Measurements from ENCODE around the gene CTNNB1.

The CTNNB1 gene

GRCh38 chr3:41267975-41268640, 68.8 kb downstream of the CTNNB1 start:
- Histone ChIP-seq H3K4me3 (ENCODE audit: low read length) (no peak overlapping the region), H3K36me3 (replicated peaks; ENCODE audit: insufficient read depth, low read length) (no peaks in the 10 kb centered on the region), H3K9me3 (replicated peaks; ENCODE audit: insufficient read depth, low read length) (no peaks in the 10 kb centered on the region), H3K27me3 (replicated peaks; ENCODE audit: insufficient read depth, low read length) (no peaks in the 10 kb centered on the region), H3K4me2 (ENCODE audit: low read depth, low read length) (no peak overlapping the region), H3K27ac (ENCODE audit: low read length) (no peak overlapping the region), H4K20me1 (ENCODE audit: insufficient read depth, low read length) (no peaks in the 10 kb centered on the region), H2AFZ (ENCODE audit: low read length) (no peak overlapping the region), H3K4me1 (ENCODE audit: low read length) (no peaks in the 10 kb centered on the region), H3K9me2 (replicated peaks; ENCODE audit: insufficient read depth, low read length) (no peaks in the 10 kb centered on the region), H3K79me2 (ENCODE audit: low read length) (no peaks in the 10 kb centered on the region), H3F3A (ENCODE audit: insufficient read depth, low read length) (no peaks in the 10 kb centered on the region), H3K9ac (ENCODE audit: low read length) (no peak overlapping the region)
- DNase-seq: no peak
- TF ChIP-seq EZH2phosphoT487 (IDR thresholded peaks at IDR 0.05; ENCODE audit: low read length): no peak
- TF ChIP-seq CTCF (IDR thresholded peaks at IDR 0.05; ENCODE audit: low read length): no peak
- no peak for TF ChIP-seq EZH2 (optimal IDR thresholded peaks at IDR 0.05; ENCODE audit: low read depth, low read length)

DNA sequence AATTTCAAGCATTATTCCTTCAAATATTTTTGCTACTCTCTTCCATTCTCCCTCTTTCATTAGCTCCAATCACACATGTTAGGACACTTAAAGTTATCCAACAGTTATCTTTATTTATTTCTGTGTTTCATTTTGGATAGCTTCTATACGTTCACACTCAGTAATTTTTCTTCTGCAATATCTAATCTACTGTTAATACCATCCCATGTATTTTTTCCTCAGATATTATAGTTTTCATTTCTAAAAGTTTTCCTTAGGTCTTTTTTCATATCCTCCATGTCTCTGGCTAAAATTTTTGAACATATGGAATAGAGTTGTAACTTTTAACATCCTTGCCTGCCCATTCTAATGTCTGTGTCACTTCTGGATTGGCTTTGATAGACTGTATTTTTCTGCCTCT, 73.4 kb downstream of the CTNNB1 start:
- Histone ChIP-seq H3K4me2 (ENCODE audit: low read depth, low read length) (no peak overlapping the region), H3F3A (ENCODE audit: insufficient read depth, low read length) (no peaks in the 10 kb centered on the region), H3K9me3 (replicated peaks; ENCODE audit: insufficient read depth, low read length) (no peaks in the 10 kb centered on the region), H3K4me3 (ENCODE audit: low read length) (no peak overlapping the region), H3K4me1 (ENCODE audit: low read length) (no peaks in the 10 kb centered on the region), H3K27me3 (replicated peaks; ENCODE audit: insufficient read depth, low read length) (no peaks in the 10 kb centered on the region), H3K79me2 (ENCODE audit: low read length) (no peaks in the 10 kb centered on the region), H3K9me2 (replicated peaks; ENCODE audit: insufficient read depth, low read length) (no peaks in the 10 kb centered on the region), H3K27ac (ENCODE audit: low read length) (no peak overlapping the region), H4K20me1 (ENCODE audit: insufficient read depth, low read length) (no peaks in the 10 kb centered on the region), H2AFZ (ENCODE audit: low read length) (no peak overlapping the region), H3K9ac (ENCODE audit: low read length) (no peak overlapping the region), H3K36me3 (replicated peaks; ENCODE audit: insufficient read depth, low read length) (no peaks in the 10 kb centered on the region)
- no peak for DNase-seq
- TF ChIP-seq CTCF (IDR thresholded peaks at IDR 0.05; ENCODE audit: low read length) (no peak), EZH2 (optimal IDR thresholded peaks at IDR 0.05; ENCODE audit: low read depth, low read length) (no peak), EZH2phosphoT487 (IDR thresholded peaks at IDR 0.05; ENCODE audit: low read length) (no peak)

DNA sequence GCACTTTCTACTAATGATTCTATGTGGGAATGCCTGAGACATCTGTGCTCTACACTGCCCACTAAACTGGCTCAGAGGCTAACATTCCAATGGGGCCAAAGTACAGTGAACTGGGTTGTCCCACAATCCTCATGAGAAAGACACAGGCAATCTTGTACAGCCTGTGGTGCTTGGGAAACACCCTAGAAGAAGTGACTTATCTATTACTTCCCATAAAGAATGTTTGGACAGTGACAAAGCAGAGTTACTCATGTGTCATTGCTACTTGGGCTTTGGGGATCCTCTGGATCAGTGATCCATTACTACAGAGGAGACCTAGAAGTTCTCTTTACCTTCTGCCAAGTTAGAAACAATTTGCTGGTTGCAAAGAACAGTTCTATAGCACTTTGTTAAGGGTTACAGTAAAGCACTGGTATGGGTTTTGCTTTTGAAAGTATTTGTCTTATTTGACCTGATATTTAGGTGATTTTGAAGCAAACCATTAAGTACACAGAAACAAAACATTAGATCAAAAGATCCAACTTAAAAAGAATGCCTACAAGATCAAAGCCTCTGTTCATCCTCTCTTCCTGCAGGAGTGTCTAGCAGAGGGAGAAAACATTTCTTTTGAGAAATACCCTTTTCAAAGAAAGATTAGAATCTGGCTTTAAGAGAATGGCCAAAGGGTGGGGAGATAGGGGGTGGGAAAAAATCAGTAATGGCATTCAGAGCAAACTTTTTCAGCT, 75.8 kb downstream of the CTNNB1 start:
- Histone ChIP-seq H3K27me3 (replicated peaks; ENCODE audit: insufficient read depth, low read length) (no peaks in the 10 kb centered on the region), H3F3A (ENCODE audit: insufficient read depth, low read length) (no peaks in the 10 kb centered on the region), H3K79me2 (ENCODE audit: low read length) (no peaks in the 10 kb centered on the region), H3K4me1 (ENCODE audit: low read length) (no peaks in the 10 kb centered on the region), H3K9me3 (replicated peaks; ENCODE audit: insufficient read depth, low read length) (no peaks in the 10 kb centered on the region), H3K9me2 (replicated peaks; ENCODE audit: insufficient read depth, low read length) (no peaks in the 10 kb centered on the region), H2AFZ (ENCODE audit: low read length) (no peak overlapping the region), H3K4me3 (ENCODE audit: low read length) (no peak overlapping the region), H3K9ac (ENCODE audit: low read length) (no peak overlapping the region), H3K4me2 (ENCODE audit: low read depth, low read length) (no peak overlapping the region), H4K20me1 (ENCODE audit: insufficient read depth, low read length) (no peaks in the 10 kb centered on the region), H3K27ac (ENCODE audit: low read length) (no peak overlapping the region), H3K36me3 (replicated peaks; ENCODE audit: insufficient read depth, low read length) (no peaks in the 10 kb centered on the region)
- no peak for TF ChIP-seq CTCF (IDR thresholded peaks at IDR 0.05; ENCODE audit: low read length)
- no peak for TF ChIP-seq EZH2phosphoT487 (IDR thresholded peaks at IDR 0.05; ENCODE audit: low read length)
- no peak for TF ChIP-seq EZH2 (optimal IDR thresholded peaks at IDR 0.05; ENCODE audit: low read depth, low read length)
- no peak for DNase-seq

Data from MM.1S (cell line).